NCI-H1417 treated with DMSO at 0.1 percent for 48 hours (cell line): Measurements from ENCODE around the gene CAMK2A.
"Not testable (repeated sequence)": the region's sequence is repeated elsewhere in the genome, so short reads cannot be mapped to it uniquely, and the experiment has no call there.

Experiments
- DNase-seq: peaks from one replicate; lab custom pipeline; 2025; lab: John Stamatoyannopoulos, UW

The CAMK2A gene

DNA sequence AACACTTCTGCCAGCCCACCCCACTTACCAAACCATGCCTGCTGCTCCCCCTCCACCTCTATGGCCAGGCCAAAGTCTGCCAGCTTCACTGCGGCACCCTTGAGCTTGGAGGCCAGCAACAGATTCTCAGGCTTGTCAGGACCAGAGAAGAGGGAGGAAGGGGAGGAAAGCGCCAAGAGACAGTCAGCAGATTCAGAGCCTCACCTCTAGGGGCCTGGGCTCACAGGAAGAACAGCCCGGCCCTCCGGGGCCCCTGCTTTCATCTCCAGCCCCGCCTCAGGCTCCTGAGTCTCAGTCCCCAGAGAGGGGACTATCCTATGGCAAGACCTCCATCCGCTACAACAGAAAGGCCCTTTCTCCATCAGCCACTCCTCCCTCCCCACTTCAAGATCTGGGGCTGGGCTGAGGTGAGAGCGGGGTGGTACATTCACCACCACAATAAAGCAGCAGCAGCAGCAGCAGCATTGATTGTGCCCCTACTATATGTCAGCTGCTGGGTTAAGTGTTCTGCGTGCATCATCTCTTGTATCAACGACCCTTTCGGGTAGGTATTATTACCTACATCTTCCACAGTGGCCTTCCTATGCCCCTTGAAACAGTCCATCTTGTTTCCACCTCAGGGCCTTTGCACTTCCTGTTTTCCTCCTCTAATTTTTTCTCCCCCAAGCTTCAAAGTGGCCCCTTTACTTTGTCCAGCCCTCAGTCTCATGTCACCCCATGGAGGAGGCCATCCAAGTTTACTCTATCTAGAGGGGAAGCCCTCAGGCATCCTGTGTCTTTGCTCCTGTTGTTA lies 36.0 kb downstream of the CAMK2A start:
- DNase-seq: no peak

GRCh38 chr5:150252489-150252888 lies 37.1 kb downstream of the CAMK2A start:
- DNase-seq: no peak

- no peak for DNase-seq
Observed at GRCh38 chr5:150251504-150251903, 38.1 kb downstream of the CAMK2A start.

DNA sequence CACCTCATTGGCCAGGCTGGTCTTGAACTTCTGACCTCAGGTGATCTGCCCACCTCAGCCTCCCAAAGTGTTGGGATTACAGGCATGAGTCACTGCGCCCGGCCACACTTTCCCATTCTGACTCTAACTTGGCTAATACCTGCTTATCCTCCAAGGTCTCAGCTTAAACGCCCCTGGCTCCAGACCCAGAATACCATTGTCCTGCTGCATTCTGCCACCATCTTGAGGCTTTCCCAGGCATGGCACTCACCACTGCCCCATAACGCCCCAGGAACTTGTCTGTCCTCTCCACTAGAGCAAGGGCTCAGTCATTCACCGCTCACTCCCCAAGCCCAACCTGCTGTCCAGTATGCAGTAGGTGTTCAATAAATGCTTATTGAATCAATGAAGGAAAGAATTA lies 39.8 kb downstream of the CAMK2A start:
- DNase-seq: no peak

DNA sequence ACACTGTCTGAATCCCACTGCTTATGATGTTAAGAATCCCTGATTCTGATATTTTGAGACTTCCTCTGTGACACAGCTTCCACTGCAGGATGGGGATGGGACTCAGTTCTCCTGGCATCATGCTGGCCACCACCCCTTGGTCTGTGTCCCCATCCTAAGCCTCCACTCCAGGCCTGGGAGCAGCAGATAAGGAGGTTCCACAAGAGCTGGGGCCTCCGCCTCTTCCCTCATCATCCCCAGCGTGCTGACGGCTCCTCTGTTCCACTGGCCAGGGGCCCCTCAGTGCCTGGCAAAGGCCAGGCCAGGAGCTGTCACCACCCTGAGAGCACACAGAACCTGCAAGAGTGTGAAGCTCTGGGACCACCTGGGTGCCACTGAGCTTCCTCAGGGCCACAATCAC lies 40.6 kb downstream of the CAMK2A start:
- DNase-seq: no peak

DNA sequence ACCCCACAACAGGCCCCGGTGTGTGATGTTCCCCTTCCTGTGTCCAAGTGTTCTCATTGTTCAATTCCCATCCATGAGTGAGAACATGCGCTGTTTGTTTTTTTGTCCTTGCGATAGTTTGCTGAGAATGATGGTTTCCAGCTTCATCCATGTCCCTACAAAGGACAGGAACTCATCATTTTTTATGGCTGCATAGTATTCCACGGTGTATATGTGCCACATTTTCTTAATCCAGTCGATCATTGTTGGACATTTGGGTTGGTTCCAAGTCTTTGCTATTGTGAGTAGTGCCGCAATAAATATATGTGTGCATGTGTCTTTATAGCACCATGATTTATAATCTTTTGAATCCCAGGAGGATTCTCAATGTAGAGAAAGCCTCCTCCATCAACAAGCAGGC lies 41.1 kb downstream of the CAMK2A start:
- not testable (repeated sequence) for DNase-seq

- DNase-seq: no peak
Observed at GRCh38 chr5:150247726-150248125, 41.8 kb downstream of the CAMK2A start.

DNA sequence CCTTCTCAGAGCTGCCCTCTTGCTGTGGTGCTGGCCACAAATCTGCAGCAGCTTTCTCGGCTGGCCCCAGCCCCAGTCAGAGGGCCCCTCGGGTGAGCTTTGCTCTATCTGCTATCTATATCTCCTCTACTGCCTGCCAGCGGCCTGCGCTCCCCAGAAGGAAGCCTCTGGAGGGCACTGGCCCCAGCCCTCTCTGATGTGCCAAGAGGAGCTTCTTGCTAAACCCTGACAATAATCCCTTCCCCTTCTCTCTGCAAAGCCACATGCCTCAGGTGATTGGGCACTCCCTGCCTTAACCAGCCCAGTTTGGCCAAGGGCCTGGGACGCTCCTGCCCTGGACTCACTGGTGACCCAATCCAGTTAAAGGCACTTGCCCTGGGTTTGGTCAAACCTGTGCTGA lies 42.7 kb downstream of the CAMK2A start:
- no peak for DNase-seq

DNA sequence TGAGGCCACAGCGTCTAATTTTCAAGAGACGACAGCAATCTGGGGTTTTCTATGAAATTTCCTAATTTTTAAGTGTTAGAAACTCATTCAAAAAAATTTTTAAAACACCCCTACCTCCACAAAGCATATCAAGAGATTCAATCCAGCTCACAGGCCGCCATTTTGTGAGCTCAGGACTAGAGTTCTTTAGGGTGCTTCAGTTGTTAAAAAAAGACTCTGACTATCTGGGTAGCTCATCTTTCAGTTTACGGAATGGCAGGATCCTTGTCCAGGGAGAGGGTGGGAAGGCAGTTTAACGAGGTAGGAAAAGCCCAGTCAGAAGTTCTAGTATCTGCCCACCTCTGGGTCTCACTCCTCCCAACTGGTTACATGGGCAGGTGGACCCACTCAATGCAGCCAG lies 43.1 kb downstream of the CAMK2A start:
- DNase-seq: no peak

DNA sequence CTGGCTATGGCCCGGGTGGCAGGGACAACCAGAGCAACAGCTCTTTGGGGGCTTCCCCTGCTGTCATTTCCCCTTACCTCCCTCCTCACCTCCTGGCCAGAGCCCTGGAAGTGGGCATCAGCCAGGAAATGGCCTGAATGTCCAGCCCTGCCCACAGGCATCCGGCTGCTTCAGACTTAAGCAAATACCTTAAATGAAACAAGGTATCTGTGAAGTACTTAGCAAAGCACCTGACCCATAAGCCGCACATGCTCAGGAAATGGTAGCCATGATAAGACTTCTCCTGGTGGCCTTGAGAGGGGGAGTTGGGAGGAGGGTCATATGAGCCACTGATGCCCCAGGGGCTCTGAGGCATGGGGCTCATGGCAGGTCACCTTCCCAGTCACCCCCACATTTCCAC lies 43.8 kb downstream of the CAMK2A start:
- DNase-seq: no peak

DNA sequence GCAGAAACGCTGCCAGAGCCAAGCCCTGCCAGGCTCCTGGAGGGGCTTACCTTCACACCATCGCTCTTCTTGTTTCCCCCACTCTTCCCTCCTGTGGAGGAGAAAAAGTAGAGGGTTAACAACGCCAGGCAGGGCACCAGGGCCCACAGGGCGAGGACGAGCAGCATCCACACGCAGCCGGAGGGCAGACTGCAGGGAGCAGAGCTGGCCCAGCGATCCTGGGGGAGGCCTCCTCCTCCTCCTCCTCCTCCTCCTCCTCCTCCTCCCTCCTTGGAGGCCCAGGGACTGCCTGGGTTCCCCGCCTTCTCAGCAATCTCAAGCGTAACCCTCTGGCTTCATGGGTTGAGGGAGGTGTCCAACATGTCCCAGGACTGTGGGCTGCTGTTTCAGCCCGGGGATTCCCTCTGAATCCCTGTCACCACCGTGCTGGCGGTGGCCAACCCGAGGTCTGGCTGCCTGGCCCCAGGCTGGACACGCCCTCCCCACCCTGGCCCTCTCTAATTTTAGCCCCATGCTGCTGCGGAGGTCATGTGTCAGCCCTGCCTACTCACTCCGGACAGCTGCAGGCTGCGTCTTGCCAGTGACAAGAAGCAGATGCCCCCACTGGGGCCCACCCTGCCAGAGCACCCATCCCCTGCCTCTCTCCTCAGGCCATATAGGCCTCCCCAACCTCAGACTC lies 44.3 kb downstream of the CAMK2A start:
- no peak for DNase-seq

- no peak for DNase-seq
Observed at GRCh38 chr5:150244209-150244608, 45.4 kb downstream of the CAMK2A start.

- no peak for DNase-seq
Observed at GRCh38 chr5:150243590-150243989, 46.0 kb downstream of the CAMK2A start.

- DNase-seq: no peak
Observed at GRCh38 chr5:150242251-150242894, 47.2 kb downstream of the CAMK2A start.

GRCh38 chr5:150241298-150242160 lies 48.0 kb downstream of the CAMK2A start:
- DNase-seq: no peak

DNA sequence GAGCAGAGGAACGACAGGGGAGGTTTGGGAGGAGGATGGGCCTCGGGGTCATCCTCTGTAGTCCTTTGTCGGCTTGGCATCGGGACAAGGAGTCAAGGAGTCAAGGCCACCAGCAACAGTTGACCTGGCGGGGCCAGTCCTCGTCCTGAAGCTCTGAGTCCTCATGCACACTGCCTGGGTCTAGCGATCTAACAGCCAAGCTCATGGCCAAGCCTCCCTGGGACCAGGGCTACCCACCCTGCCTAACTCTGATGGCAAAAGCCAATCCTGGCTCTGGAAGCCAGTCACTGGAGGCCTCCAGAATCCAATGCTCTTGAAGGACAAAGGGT lies 49.8 kb downstream of the CAMK2A start:
- no peak for DNase-seq

DNA sequence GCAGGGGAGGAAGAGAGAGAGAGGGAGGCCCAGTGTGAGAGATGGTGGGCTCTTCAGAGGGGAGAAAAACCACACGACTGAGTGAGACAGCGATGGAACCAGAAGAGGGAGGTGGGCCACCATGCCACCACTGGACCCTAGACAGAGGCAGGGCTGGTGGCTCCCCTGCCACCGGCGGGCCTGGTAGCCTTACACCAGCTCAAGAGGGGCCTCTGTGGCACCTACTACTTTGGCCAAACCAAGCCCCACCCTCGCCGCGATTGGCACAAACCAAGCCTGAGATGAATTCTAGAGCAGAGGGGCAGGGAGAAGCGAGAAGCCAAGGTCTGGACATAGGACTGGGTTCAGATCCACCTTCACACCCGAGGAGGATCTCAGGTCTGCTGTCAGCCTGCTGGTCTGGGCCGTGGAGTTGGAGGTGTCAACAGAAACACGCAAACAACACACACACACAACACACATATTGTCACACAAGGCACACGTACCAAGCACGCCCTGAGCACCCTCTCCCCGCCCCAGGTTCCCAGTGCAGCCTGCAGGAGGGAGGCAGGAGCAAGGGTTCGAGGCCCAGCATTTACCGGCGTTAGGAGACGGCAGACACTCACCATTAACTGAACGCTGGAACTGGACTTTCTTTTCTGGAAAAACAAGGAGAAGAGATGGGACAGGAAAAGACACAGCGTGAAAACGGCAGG lies 50.3 kb downstream of the CAMK2A start:
- DNase-seq: no peak

GRCh38 chr5:150238646-150239045 lies 50.9 kb downstream of the CAMK2A start:
- DNase-seq: no peak

DNA sequence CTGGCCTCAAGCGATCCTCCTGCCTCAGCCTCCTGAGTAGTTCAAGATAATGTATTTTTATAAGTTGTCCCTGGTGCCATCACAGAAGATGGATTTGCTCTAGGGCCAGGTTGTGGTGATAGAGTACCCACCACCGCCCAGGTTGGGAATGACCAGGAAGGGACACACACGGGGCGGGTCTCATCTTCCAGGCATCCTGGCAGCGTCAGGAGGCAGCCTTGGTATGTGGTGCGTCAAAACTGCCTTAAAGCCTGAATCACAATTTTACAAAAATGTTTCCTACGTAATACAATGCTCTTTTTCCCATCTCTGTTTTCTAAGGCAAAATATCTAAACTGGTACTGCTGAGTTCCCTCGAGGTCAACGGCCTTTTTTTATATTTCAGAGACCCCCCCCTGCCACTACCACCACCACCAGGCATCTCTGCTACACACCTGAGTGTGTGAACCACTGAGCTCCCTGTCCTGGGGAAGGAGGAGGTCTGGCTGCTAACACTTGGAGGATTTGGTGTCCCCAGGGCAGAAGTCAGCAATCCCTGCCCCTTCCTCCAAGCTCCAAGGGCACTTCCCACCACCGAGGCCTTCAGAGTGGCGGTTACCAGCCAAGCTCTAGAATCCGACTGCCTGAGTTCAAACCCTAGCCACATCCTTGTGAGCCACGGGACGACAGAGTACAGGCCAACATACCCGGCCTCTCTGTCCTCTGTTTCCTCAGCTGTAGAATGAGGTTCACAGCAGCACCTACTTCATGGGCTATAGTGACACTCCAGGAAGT lies 52.4 kb downstream of the CAMK2A start:
- DNase-seq: no peak

GRCh38 chr5:150236313-150236712 lies 53.3 kb downstream of the CAMK2A start:
- DNase-seq: no peak

GRCh38 chr5:150235500-150235854 lies 54.1 kb downstream of the CAMK2A start:
- no peak for DNase-seq
